ENCODE results near the gene FBLN5.

DNA sequence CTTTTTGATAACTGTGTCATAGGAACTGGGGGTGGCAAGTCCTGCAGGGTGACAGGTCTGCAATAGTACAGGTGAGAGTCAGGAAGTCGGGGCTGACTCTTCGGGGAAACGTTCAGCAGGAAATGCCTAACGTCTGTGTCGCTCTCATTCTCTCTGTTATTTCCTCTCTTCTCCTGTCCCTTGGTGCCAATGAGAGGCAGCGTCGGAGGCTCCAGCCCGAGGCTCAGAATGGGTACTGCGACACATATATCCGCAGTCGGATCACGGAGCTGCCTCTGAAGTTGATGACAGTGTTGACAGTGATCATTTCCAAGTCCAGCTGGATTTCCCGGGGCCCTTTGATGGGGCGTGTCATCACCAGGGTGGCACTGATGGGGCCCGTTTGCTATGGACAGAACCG, 77.5 kb downstream of the FBLN5 start:
- TF ChIP-seq, protein P1, sequence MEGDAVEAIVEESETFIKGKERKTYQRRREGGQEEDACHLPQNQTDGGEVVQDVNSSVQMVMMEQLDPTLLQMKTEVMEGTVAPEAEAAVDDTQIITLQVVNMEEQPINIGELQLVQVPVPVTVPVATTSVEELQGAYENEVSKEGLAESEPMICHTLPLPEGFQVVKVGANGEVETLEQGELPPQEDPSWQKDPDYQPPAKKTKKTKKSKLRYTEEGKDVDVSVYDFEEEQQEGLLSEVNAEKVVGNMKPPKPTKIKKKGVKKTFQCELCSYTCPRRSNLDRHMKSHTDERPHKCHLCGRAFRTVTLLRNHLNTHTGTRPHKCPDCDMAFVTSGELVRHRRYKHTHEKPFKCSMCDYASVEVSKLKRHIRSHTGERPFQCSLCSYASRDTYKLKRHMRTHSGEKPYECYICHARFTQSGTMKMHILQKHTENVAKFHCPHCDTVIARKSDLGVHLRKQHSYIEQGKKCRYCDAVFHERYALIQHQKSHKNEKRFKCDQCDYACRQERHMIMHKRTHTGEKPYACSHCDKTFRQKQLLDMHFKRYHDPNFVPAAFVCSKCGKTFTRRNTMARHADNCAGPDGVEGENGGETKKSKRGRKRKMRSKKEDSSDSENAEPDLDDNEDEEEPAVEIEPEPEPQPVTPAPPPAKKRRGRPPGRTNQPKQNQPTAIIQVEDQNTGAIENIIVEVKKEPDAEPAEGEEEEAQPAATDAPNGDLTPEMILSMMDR (IDR thresholded peaks at IDR 0.05; ENCODE audit: low read depth, low read length, missing input control), result no peak
- TF ChIP-seq SP1 (IDR thresholded peaks at IDR 0.05) (no peak), TAF1 (conservative IDR thresholded peaks at IDR 0.05) (no peak), YY1 (IDR thresholded peaks at IDR 0.05) (no peak), REST (IDR thresholded peaks at IDR 0.05) (no peak), ATF3 (IDR thresholded peaks at IDR 0.05) (no peak), HNF4G (IDR thresholded peaks at IDR 0.05) (no peak), EGR1 (IDR thresholded peaks at IDR 0.05; ENCODE audit: low read depth in 2 of 2) (no peak), MAX (IDR thresholded peaks at IDR 0.05) (no peak), RAD21 (IDR thresholded peaks at IDR 0.05) (no peak), JUND (IDR thresholded peaks at IDR 0.05) (no peak), FOXA1 (IDR thresholded peaks at IDR 0.05) (no peak), HNF4A (conservative IDR thresholded peaks at IDR 0.05) (no peak), RXRA (IDR thresholded peaks at IDR 0.05) (no peak)

All from liver (tissue), 3 donors.